HG02610 (cell line): ENCODE measurements around the gene GATA6.

Experiments used
- ATAC-seq: cut with Tn5 transposase; IDR thresholded peaks from one replicate; pipeline ENCODE4 v1.9.1; 2021; ENCODE audit warnings: mild to moderate bottlenecking, moderate library complexity; ENCODE audit not compliant: unreplicated experiment

Gene GATA6

DNA sequence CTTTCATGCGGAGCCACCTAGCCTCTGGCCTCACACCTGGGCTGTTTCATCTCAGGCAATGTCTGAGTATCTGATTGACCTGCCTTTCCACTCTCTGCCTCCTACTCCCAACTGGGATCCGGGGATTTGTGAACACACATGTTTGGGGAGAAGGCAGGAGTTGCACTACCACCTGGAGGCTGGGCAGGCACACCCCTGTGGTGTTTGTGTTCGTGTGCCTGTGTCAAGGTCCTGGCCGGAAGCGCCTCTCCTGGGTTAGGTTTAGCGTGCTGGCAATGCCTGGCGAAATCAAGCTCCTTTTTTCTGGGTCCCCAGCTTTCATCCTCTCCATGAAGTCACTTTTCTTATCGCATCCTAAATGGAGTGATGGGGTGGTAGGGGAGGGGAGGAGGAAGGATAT is 63.9 kb downstream of the GATA6 start:
- ATAC-seq, result no peak

DNA sequence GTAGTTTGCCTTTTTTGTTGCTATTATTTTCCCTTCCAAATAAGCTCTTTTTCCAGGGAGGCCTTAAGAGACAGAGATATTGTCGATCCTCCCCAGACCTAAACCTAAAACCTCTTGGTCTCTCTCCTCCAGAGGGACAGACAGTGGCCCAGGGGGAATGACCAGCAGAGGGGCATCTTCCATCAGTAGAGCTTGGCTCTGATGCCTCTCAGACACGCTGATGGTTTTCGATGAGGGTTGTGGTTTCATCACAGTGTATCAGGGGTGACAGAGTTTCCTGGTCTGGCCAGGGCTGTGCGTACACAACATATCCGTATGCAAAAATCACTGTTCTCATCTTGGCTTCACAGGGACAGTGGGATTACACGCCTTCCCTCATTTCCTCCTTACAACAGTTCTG is 68.6 kb downstream of the GATA6 start:
- ATAC-seq, result no peak

DNA sequence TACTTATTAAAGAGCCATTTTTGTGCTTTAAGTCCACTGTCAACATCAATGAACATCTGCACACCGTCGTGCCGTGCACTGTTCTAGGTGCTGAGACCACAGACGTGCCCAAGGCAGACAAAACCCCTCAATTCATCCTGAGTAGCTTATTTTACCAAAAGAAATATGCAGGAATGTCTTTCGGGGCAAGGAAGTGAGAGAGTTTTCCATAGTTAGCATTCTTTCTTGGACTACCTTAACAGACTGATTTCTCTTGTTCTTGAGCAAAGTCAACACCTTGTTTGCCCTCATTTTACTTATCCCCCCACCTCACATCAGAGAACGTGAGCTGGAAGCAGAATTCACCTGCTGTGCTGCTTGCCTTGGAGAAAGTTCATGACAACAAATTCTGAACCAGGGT is 69.3 kb downstream of the GATA6 start:
- no peak for ATAC-seq

DNA sequence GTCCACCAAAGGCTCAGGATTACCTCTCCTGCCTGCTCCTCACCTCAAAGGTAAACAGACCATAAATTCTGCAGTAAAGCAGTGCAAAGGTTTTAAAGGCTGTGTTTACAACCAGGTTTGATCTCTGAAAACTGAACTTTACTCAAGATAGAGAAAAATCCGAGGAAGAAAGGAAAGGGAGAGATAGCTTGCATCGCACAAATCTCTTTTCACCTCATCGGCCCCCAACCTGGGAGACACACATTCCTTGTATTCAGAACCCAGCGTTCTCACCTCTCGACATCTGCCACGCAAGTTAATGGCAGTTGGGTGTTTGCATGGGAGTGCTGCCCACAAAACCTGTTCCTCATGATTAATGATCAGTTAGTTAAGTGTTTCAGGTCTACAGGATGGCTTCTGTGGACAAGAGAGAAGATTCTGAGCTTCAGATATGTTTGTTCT is 72.6 kb downstream of the GATA6 start:
- ATAC-seq, result no peak

DNA sequence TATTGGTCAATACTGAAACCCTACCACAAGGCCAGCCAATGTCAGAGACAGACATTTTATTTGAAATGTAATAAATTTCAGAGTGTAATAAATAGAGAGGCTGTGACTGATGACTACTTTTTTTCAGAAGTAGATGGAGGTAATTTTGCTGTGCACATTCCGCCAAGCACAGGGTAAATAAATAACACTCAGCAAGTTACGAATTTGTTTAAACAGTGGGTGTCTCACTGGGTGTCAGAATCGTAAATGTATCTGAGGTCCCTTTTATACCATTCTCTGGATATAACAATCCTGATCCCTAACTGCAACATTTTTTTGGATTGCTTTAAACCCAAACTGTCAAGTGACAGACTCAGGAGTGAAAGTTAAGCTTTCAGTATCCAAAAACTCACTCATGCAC is 74.1 kb downstream of the GATA6 start:
- no peak for ATAC-seq

DNA sequence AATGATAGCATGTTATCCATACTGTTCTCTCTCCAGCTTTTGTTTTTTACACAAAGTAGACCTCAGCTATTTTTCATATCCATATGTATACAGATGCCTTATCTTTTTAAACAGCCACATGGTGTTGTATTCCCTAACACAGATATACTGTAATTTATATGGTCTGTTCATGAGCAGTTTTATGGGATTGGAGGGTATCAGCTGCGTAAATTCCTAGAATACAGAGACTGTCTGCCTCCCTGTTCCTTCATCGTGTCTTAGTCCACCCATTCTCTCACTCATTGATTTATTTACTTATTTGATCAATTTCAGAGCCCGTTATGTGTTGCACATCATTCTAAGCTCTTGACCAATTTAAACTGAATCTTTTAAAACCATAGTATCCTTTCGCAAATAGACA is 80.6 kb downstream of the GATA6 start:
- no peak for ATAC-seq

DNA sequence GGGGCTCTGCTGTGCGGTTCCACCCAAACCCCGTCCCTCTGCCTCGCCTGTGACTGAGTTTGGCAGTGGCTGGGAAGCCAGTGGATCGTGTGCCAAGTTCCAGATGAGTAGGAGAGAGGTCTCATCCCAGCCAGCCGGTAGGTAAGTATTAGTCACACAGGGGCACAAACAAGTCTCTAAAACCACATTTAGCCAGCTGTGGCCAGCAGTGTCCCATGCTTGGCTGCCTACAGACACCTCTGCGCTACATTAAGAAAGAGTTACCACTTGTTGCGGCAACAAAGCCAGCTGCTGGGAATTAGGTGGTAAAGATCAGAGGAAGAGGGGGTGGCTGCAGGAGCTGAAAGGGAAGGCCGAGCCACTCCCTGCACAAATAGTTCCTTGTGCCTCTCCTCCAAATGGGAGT is 81.2 kb downstream of the GATA6 start:
- ATAC-seq, result no peak
